Iris pigment epithelial cell (primary cell): Measurements from ENCODE around the gene MEIS2.

Experiments
- DNase-seq: peaks from one replicate; pipeline ENCODE4 v3.0.0-alpha.2; 2011; ENCODE audit warnings: low read depth

The MEIS2 gene

GRCh38 chr15:36879568-36880222, 220.7 kb downstream of the MEIS2 start:
- DNase-seq: no peak

GRCh38 chr15:36878684-36879262, 221.6 kb downstream of the MEIS2 start:
- no peak for DNase-seq

- DNase-seq: no peak
Observed at GRCh38 chr15:36877796-36878683, 222.3 kb downstream of the MEIS2 start.

GRCh38 chr15:36877294-36877693, 223.1 kb downstream of the MEIS2 start:
- no peak for DNase-seq

- DNase-seq: no peak
Observed at GRCh38 chr15:36875740-36876334, 224.5 kb downstream of the MEIS2 start.

- DNase-seq: no peak
Observed at GRCh38 chr15:36874930-36875329, 225.4 kb downstream of the MEIS2 start.

GRCh38 chr15:36867436-36867835, 232.9 kb downstream of the MEIS2 start:
- no peak for DNase-seq

- no peak for DNase-seq
Observed at GRCh38 chr15:36866896-36867295, 233.5 kb downstream of the MEIS2 start.

- no peak for DNase-seq
Observed at GRCh38 chr15:36863570-36863969, 236.8 kb downstream of the MEIS2 start.

- DNase-seq: no peak
Observed at GRCh38 chr15:36860792-36861191, 239.6 kb downstream of the MEIS2 start.

GRCh38 chr15:36858423-36858822, 241.9 kb downstream of the MEIS2 start:
- DNase-seq: no peak

GRCh38 chr15:36856339-36856973, 243.9 kb downstream of the MEIS2 start:
- DNase-seq: no peak

GRCh38 chr15:36850864-36851263, 249.5 kb downstream of the MEIS2 start:
- DNase-seq: no peak

- DNase-seq: no peak
Observed at GRCh38 chr15:36845270-36845669, 255.1 kb downstream of the MEIS2 start.

- peak; percentile 48 for DNase-seq
Observed at GRCh38 chr15:36844534-36844998, 255.8 kb downstream of the MEIS2 start.

- no peak for DNase-seq
Observed at GRCh38 chr15:36843822-36844221, 256.5 kb downstream of the MEIS2 start.

GRCh38 chr15:36841193-36841592, 259.2 kb downstream of the MEIS2 start:
- no peak for DNase-seq
